Activated naive CD8-positive, alpha-beta T cell treated with anti-CD3 and anti-CD28 coated beads, Interleukin-2, amount 50 U/mL, for 24 hours (primary cell): Measurements from ENCODE around the gene SYNDIG1.

Experiments
- ATAC-seq: fragments of 150-1000 bp; cut with Tn5 transposase; one replicate; pipeline ENCODE4 v1.10.0; 2021
- DNase-seq: peaks from one replicate; pipeline ENCODE4 v3.0.0; 2021
- H3K27ac Mint-ChIP-seq: one replicate; pipeline ENCODE4 v1.8.0; 2021; ENCODE audit warnings: mild to moderate bottlenecking, mixed read lengths
- H3K27me3 Mint-ChIP-seq: one replicate; pipeline ENCODE4 v1.8.0; 2021; ENCODE audit warnings: mixed read lengths
- H3K36me3 Mint-ChIP-seq: one replicate; pipeline ENCODE4 v1.8.0; 2021; ENCODE audit warnings: low read depth, mixed read lengths
- H3K4me1 Mint-ChIP-seq: one replicate; pipeline ENCODE4 v1.8.0; 2021; ENCODE audit warnings: mixed read lengths
- H3K4me3 Mint-ChIP-seq: one replicate; pipeline ENCODE4 v1.8.0; 2021; ENCODE audit warnings: mild to moderate bottlenecking, moderate library complexity, mixed read lengths
- H3K9me3 Mint-ChIP-seq: one replicate; pipeline ENCODE4 v1.8.0; 2021; ENCODE audit warnings: mixed read lengths

SYNDIG1 gene

DNA sequence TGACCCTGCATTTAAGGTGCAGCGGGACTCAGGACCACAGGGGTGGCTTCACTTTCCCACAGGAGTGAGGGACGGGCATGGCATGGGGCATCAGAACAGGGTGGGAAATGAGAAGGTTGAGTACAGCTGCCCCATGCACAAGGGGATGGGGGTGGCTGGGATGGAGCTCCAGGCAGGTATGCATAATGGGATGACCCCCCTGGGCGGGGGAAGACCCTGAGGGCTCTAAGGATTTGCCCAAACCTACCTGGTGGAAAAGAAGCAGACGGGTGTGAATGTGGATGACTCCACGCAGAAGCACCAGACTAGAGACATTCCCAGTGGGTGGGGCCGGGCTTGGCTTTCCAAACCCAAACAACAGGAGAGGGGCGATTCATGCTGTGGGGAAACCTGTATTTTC, 200.3 kb downstream of the SYNDIG1 start:
- no peak overlapping the region for H3K27ac Mint-ChIP-seq
- H3K27me3 Mint-ChIP-seq, result peaks cover 2% of the 10 kb centered on the region
- H3K9me3 Mint-ChIP-seq, result no peaks in the 10 kb centered on the region
- no peaks in the 10 kb centered on the region for H3K4me1 Mint-ChIP-seq
- ATAC-seq, result no peak
- DNase-seq, result no peak
- H3K4me3 Mint-ChIP-seq, result no peak overlapping the region
- no peaks in the 10 kb centered on the region for H3K36me3 Mint-ChIP-seq

GRCh38 chr20:24670341-24670872, 201.0 kb downstream of the SYNDIG1 start:
- ATAC-seq (no peak), DNase-seq (no peak)
- Mint-ChIP-seq H3K27me3 (no peaks in the 10 kb centered on the region), H3K36me3 (no peaks in the 10 kb centered on the region), H3K9me3 (no peaks in the 10 kb centered on the region), H3K27ac (no peak overlapping the region), H3K4me1 (no peaks in the 10 kb centered on the region), H3K4me3 (no peak overlapping the region)

GRCh38 chr20:24670981-24671380, 201.6 kb downstream of the SYNDIG1 start:
- ATAC-seq (no peak), DNase-seq (no peak)
- H3K36me3 Mint-ChIP-seq, result no peaks in the 10 kb centered on the region
- no peak overlapping the region for H3K27ac Mint-ChIP-seq
- H3K4me1 Mint-ChIP-seq, result no peaks in the 10 kb centered on the region
- no peak overlapping the region for H3K4me3 Mint-ChIP-seq
- no peaks in the 10 kb centered on the region for H3K9me3 Mint-ChIP-seq
- H3K27me3 Mint-ChIP-seq, result no peaks in the 10 kb centered on the region

DNA sequence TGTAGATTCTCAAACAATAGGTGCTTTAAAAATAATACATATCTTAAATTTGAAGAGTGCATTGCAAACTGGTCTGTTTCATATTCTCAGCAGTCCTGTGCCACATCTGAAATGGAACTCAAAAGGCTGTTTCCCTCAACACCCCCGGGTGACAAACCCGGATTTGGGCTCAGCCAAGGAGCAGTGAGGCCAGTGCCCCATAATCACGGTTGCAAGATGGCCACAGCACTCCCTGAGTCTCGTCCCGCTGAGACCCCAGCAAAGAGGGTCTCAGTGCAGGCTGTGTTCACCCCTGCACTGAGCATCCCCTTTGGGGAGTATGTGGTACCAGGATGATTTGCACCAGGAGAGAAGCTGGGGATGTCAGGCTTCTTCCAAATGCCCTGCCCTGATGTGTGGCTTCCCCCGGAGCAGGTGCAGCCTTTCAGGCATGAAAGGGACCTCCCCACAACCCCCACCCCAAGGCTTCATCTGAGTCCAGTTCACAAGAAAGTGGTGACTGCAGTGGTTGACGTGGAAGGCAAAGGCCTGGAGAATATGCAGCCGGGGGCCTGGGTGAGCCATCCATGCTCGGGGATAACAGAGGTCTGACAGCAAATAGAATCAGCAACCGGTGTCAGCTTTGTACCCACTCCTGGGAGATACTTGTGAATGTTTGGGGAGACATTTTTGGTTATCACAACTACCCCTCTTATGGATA, 202.9 kb downstream of the SYNDIG1 start:
- no peaks in the 10 kb centered on the region for H3K9me3 Mint-ChIP-seq

DNA sequence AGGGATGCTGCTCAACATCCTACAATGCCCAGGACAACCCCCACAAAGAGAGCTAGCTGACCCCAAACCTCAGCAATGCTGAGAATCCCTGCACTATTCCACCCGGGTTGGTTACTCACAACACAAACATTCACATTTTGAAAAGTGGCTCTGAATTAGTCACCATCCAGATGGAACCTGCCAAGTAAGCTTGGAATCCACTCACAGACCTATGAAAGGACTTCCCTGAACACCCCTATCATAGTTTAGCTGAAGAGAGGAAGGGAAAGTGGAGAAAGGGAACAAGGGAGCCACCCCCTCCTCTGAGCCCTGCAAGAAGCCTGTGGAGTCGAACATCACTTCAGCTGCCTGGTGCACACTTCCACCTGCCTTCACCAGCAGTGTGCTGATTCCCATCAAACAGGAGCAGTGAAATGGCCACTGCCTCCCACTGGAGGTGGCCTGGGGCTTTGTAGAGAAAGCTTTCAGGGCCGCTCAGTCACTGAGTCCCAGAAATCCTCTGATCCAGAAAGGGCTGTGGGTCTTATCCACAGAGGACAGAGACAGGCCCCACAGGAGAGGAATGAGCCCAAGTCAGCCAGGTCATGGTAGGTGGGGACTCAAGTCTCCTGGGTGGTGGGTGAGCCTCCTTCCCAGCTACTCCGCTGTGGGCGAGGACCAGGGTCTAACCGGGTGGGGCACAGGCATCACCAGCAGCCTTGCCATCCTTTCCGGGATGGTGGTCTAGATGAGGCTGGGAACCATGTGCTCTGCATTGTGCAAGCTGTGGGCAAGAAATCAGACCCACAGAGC, 203.7 kb downstream of the SYNDIG1 start:
- no peak for DNase-seq
- no peak for ATAC-seq
- H3K4me1 Mint-ChIP-seq, result no peaks in the 10 kb centered on the region
- H3K27me3 Mint-ChIP-seq, result no peaks in the 10 kb centered on the region
- H3K4me3 Mint-ChIP-seq, result no peak overlapping the region
- no peaks in the 10 kb centered on the region for H3K9me3 Mint-ChIP-seq
- H3K36me3 Mint-ChIP-seq, result no peaks in the 10 kb centered on the region
- no peak overlapping the region for H3K27ac Mint-ChIP-seq

More for the DNA sequence above, 202.9 kb downstream of the SYNDIG1 start:
- Mint-ChIP-seq H3K36me3 (no peaks in the 10 kb centered on the region), H3K4me1 (no peaks in the 10 kb centered on the region), H3K27me3 (no peaks in the 10 kb centered on the region), H3K4me3 (no peak overlapping the region), H3K27ac (no peak overlapping the region)
- DNase-seq (no peak), ATAC-seq (no peak)

GRCh38 chr20:24673678-24674570, 204.5 kb downstream of the SYNDIG1 start:
- ATAC-seq (no peak), DNase-seq (no peak)
- Mint-ChIP-seq H3K4me1 (no peaks in the 10 kb centered on the region), H3K36me3 (no peaks in the 10 kb centered on the region), H3K27me3 (no peaks in the 10 kb centered on the region), H3K4me3 (no peak overlapping the region), H3K9me3 (no peaks in the 10 kb centered on the region), H3K27ac (no peak overlapping the region)

GRCh38 chr20:24674921-24675605, 205.6 kb downstream of the SYNDIG1 start:
- DNase-seq, result no peak
- Mint-ChIP-seq H3K4me1 (no peaks in the 10 kb centered on the region), H3K27ac (no peak overlapping the region), H3K27me3 (no peaks in the 10 kb centered on the region), H3K4me3 (no peak overlapping the region), H3K9me3 (no peaks in the 10 kb centered on the region), H3K36me3 (no peaks in the 10 kb centered on the region)
- ATAC-seq, result no peak

GRCh38 chr20:24675651-24676352, 206.4 kb downstream of the SYNDIG1 start:
- no peak for ATAC-seq
- Mint-ChIP-seq H3K4me1 (no peaks in the 10 kb centered on the region), H3K27me3 (no peaks in the 10 kb centered on the region), H3K4me3 (no peak overlapping the region), H3K9me3 (no peaks in the 10 kb centered on the region), H3K27ac (no peak overlapping the region), H3K36me3 (no peaks in the 10 kb centered on the region)
- DNase-seq, result no peak

- no peak for DNase-seq
- ATAC-seq, result no peak
- Mint-ChIP-seq H3K9me3 (no peaks in the 10 kb centered on the region), H3K4me3 (no peak overlapping the region), H3K27me3 (no peaks in the 10 kb centered on the region), H3K27ac (no peak overlapping the region), H3K4me1 (no peaks in the 10 kb centered on the region), H3K36me3 (no peaks in the 10 kb centered on the region)
These were observed 207.0 kb downstream of the SYNDIG1 start for GRCh38 chr20:24676353-24676977.

- no peak for DNase-seq
- no peak for ATAC-seq
- Mint-ChIP-seq H3K36me3 (no peaks in the 10 kb centered on the region), H3K4me3 (no peak overlapping the region), H3K4me1 (no peaks in the 10 kb centered on the region), H3K27ac (no peak overlapping the region), H3K27me3 (no peaks in the 10 kb centered on the region), H3K9me3 (no peaks in the 10 kb centered on the region)
These were observed 207.5 kb downstream of the SYNDIG1 start for GRCh38 chr20:24676978-24677370.

GRCh38 chr20:24677626-24678315, 208.3 kb downstream of the SYNDIG1 start:
- Mint-ChIP-seq H3K36me3 (no peaks in the 10 kb centered on the region), H3K4me3 (no peak overlapping the region), H3K27me3 (no peaks in the 10 kb centered on the region), H3K27ac (no peak overlapping the region), H3K9me3 (no peaks in the 10 kb centered on the region), H3K4me1 (no peaks in the 10 kb centered on the region)
- DNase-seq (no peak), ATAC-seq (peak; percentile 15)

DNA sequence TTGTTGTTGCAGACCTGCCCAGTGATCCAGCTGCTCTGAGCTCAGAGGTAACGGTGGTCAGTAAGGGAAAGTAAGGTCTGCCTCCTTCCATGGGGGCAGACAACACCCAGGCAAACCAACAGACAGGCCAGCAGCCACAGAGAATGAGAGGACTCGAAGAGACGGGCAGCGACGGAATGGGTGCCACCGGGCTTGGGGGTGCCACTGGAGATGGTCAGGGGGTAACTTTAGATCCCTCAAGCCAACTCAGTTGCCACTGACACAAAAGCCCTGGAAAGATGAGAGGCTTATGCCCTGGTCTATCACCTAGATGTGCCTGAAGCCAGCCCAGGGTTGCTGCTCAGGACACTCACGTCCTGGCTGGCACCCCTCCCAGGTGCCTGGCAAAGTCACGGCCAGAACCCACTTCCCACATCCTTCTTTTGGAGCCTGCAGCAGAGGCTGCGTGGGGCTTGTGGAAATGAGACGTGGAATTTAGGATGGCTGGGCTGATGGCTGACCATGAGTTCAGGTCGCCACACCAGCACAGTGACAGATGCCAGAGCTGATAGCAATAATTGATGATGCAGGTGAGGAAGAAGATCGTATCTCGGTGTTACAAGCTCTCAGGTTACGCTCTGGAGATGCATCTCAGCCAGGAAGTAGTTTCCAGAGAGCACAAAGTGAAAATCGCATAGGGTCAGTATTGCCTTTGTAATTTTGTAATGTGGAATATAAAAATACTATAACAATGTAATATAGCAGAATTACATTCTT, 209.1 kb downstream of the SYNDIG1 start:
- Mint-ChIP-seq H3K27ac (no peak overlapping the region), H3K36me3 (no peaks in the 10 kb centered on the region), H3K4me1 (no peaks in the 10 kb centered on the region), H3K27me3 (no peaks in the 10 kb centered on the region), H3K9me3 (no peaks in the 10 kb centered on the region), H3K4me3 (no peak overlapping the region)
- DNase-seq (no peak), ATAC-seq (no peak)
